Measurements from ENCODE around the gene SPC25. TPM values are rescaled to one million over a fixed set of nuclear protein-coding genes. Genes with fewer than 3 reads are reported as not detected.

SPC25 gene
- total RNA-seq, 1 donor, result 7.3 TPM

DNA sequence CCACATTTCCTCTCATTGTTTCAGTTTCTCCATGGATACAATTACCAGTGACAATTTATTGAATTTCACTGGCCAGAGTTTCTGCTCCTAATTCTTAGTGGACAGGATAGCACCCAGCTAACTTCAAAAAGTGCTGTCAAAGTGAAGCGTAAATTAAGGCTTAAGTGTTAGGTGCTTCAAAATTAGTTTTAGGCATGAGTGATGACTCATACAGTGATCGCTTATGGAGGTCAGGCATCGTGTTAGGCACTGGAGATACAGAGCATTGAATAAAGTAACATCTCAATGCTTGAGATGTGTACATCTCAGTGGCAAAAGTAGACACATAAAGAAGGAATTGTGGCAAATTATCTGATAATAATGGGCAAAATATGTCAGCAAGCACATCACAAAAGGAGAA lies 47.0 kb downstream of the SPC25 start:
- no peak for TF ChIP-seq CTCF (IDR thresholded peaks at IDR 0.05; ENCODE audit: insufficient read depth, low read depth, low read length)
- no peak for DNase-seq (ENCODE audit: low read depth)
- no peak overlapping the region for H3K4me3 ChIP-seq (ENCODE audit: low read depth, low read length)

DNA sequence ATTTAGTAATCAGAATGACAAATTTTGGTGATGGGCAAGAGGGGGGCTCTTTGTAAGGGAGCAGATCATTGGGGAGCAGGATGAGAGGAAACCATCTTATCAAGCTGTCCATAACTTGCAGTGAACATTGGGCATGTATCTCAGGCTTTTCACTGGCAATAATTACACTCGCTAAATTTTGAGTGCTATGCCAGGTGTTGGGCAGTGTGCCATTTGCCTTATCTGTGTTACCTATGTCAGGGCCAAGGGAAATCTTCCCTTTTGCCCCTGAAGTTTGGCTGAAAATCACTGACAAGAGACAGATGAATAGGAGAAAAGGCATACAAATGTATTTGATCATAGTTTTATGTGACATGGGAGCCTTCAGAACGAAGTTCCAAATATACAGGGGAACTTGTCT lies 48.8 kb downstream of the SPC25 start:
- H3K4me3 ChIP-seq (ENCODE audit: low read depth, low read length), result no peak overlapping the region

GRCh38 chr2:168835969-168836368 lies 54.3 kb downstream of the SPC25 start:
- H3K4me3 ChIP-seq (ENCODE audit: low read depth, low read length), result no peak overlapping the region
- no peak for TF ChIP-seq CTCF (IDR thresholded peaks at IDR 0.05; ENCODE audit: insufficient read depth, low read depth, low read length)

More for the DNA sequence above, 48.8 kb downstream of the SPC25 start:
- DNase-seq (ENCODE audit: low read depth), result no peak
- no peak for TF ChIP-seq CTCF (IDR thresholded peaks at IDR 0.05; ENCODE audit: insufficient read depth, low read depth, low read length)

DNA sequence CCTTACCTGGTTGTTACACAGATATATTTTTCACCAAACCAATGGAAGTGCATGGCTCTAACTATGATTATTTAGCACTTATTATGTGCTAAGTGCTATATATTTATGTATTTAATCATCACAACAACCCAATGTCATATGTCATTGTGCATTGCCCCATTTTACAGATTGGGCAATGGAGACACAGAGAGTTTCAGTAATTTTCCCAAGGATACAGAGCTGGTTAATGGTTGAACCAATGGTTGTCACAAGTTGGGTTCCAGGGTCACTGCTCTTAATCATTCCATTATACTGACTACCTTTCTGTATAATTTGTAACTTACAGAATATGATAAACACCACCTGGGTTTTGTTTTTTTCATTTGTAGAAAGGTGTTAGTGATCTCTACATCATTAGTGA lies 58.6 kb downstream of the SPC25 start:
- DNase-seq (ENCODE audit: low read depth), result no peak
- no peak for TF ChIP-seq CTCF (IDR thresholded peaks at IDR 0.05; ENCODE audit: insufficient read depth, low read depth, low read length)
- no peak overlapping the region for H3K4me3 ChIP-seq (ENCODE audit: low read depth, low read length)

More at GRCh38 chr2:168835969-168836368, 54.3 kb downstream of the SPC25 start:
- DNase-seq (ENCODE audit: low read depth), result no peak

GRCh38 chr2:168830958-168831357 lies 59.3 kb downstream of the SPC25 start:
- DNase-seq (ENCODE audit: low read depth), result no peak
- no peak for TF ChIP-seq CTCF (IDR thresholded peaks at IDR 0.05; ENCODE audit: insufficient read depth, low read depth, low read length)
- H3K4me3 ChIP-seq (ENCODE audit: low read depth, low read length), result no peak overlapping the region

- TF ChIP-seq CTCF (IDR thresholded peaks at IDR 0.05; ENCODE audit: insufficient read depth, low read depth, low read length), result no peak
- H3K4me3 ChIP-seq (ENCODE audit: low read depth, low read length), result no peak overlapping the region
- no peak for DNase-seq (ENCODE audit: low read depth)
Observed at GRCh38 chr2:168825126-168825525, 65.1 kb downstream of the SPC25 start.

DNA sequence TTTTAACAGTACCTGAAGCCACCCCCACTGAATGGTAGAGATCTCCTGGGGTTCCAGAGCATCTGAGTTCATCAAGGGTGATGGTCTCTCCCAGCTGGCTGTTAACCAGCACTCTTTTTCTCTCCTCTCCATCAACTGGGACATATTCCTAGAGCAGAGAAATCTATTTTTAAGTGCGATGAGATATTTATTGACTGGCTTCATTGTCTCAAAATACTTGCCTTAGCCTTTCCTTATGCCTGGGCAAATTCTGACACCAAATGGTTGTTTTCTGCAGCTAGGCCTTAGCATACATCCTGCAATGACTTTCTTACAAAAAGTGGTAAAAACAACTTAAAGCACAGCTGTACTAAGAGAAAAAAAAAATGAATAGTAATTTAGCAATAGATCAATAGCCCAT lies 68.2 kb downstream of the SPC25 start:
- H3K4me3 ChIP-seq (ENCODE audit: low read depth, low read length), result no peak overlapping the region
- DNase-seq (ENCODE audit: low read depth), result no peak
- TF ChIP-seq CTCF (IDR thresholded peaks at IDR 0.05; ENCODE audit: insufficient read depth, low read depth, low read length), result no peak

All from fibroblast of villous mesenchyme (primary cell).